Esophagus mucosa (tissue), 1 donor: ENCODE results near the gene CLK2. TPM values are rescaled to one million over a fixed set of nuclear protein-coding genes. Genes with fewer than 3 reads are reported as not detected.
"Not testable (repeated sequence)": the region's sequence is repeated elsewhere in the genome, so short reads cannot be mapped to it uniquely, and the experiment has no call there.

Source experiments
- ATAC-seq: fragments of 200-7000 bp; cut with Tn5 transposase; one replicate; pipeline ENCODE4 v1.9.1; 2020
- total RNA-seq: library from RNA; stranded (reverse); gene quantifications from one replicate; pipeline ENCODE4 v1.2.4, GENCODE V29; 2023
- donor health status: DM: yes; HTN: yes; CAD: no.

The CLK2 gene
- total RNA-seq, 1 donor from 2014 or later, result 16.9 TPM

DNA sequence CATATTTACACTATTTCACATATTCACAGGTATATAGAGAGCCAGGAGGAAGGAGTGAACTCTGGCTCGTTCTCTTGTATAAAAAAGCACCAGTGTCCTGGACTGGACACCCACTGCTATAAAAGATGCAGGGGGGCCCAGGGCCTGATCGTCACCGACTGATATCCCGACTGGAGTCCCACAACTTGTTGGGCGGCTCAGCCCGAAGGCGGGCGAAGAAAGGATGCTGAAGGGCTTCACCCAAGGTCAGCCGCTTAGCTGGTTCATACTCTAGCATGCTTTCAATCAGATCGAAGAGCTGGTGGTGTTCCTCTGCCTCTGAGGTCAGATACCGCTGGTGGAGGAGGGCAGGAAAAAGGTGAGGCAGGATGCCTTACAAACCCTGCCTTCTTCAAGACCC lies 10.2 kb downstream of the CLK2 start:
- no peak for ATAC-seq

DNA sequence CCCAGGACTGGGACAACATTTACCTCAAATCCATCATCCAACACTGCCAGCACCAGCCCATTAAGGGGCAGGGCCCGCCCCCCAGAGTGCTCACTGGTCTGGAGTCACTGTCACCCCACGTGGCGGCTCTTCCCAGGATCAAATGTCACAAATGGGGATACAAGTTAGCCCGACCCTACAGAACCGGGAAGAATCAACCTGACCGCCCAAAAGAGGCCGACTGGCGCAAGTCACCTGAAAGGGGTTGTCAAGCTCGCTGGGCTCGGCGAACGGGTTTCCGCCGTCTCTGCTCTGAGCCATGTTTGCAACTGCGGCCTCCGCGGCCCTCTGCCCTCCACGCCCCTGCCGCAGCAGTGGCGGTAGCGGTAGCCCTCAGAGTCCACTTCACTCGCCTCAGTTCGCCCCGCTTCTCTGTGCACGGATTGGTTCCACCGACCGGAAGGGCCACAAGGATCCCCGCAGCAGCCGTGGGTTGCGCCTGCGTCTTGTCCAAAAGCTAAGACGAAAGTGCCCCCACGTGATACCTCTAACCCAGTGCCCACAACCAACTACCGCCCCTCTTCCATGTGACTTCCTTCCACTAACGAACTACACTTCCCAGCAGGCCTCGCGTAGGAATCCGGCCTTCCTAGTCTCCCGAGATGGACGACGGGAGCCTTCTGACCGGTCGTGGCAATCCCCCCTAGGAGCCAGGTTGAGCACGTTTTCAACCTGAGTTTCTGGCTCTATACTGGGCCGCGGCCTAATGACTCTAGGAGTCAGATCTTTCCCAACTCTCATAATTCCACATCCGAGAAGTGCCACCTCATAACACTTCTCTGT lies 11.2 kb downstream of the CLK2 start, which contains the start of gene SCAMP3:
TSS of gene SCAMP3 (minus strand) at position 509 of the 822 bp plus-strand sequence. CDS start at position 300, 209 bp downstream.
- ATAC-seq, result peak; percentile 95

DNA sequence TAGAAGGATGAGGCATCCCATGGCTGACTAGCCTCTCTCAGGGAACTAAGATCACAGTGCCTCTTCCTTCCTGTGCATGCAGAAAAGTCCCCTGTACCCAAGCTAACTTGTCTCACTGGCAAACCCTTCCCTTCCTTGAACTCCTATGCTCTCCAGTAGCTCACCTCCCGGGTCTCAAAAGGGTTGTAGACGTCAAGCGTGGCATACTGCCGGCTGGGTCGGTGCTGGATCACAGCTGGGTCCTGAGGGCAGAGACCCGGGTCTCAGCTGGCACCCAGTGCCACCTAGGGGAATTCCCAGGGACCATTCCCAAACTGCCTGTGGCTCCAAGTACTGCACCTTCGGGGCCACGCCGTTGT lies 11.8 kb downstream of the CLK2 start:
- ATAC-seq, result no peak

DNA sequence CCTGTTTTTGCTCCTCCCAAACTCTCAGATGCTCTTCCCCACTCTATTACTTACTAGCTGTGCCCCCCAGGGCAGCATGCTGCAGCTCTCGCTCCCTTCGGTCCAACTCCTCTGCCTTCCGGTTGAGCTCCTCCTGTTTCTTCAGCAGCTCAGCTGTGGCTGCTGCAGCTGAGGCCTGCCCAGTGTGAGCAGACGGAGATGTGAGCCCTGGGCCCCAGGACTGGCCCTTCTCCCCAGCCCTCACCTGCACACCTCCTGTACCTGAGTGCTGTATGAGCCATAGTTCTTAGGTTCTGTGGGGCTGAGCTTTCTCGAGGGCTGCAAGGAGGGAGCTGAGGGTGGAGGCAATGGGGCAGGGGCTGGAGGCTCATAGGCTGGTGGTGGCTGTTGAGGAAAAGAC lies 13.0 kb downstream of the CLK2 start:
- no peak for ATAC-seq

DNA sequence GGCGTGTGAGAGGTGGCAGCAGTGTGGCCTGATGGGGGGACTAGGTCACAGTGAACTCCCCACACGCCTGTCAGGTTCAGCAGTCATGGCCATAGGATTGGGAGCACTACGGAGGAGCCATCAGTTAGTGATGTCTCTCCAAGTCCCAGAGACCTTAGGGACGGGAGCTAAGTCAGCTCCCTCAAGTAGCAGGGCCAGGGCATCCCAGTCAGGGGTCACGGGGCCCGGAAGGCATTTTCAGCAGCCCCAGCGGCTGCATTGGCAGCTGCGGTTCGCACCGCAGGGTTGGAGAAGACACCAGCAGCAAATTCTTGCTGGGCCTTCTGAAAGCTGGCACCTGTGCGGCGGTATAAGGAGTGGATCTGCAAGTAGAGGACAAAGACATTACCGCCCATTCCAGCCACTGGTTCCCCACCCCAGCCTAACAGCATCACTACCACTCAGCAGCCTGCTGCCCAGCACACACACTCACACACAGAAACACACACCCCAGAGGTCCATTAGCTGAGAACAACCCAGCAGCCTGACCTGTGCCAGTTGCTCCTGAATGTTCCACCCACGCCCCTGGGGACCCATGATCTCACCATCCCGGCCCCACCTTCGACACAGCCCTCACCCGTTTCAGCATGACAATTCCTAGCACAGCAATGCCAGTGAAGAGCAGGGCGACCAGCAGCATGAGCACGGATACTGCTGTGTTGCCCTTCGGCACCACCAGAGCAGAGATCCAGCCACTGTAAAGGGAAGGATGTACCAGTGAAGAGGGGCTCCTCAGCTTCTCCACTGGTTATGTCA lies 17.0 kb downstream of the CLK2 start:
- peak; percentile 52 for ATAC-seq

DNA sequence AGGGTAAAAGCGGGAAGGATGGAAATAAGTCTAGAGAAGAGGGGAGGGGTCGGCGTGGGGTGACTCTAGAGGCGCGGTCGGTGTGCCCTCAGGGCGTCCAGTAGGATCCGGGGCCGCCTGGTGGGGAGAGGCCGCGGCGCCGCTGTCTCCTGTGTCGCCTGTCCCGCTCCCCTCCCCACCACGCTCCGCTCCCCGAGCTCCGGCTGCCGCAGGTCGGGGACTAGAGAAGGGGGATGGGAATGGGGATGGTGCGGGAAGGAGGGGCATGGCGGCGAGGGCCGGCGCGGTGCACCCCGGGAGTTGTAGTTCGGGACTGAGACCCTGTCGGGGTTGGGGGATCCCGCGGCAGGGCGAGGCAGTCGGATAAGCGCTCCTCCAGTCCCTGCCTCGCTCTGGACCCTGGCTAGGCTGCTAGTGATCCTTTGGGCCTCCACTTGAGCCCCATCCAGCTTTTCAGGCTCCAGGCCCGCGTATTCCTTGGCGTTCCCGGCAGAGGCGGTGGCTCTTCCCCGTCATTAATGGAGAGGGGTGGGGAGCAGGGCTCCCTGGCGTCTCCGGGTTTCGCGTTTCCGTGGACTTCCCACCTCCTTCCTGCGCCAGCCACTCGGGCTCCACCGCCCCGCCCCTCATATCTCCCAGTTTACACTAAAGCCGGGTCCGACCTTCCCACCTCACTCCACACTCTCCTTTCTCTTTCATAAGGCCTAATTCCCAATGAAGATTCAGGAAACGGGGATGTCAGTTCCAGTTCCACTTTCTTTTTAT lies 17.9 kb downstream of the CLK2 start, which contains the start of gene ENTREP3:
TSS of gene ENTREP3 (minus strand) at position 241 of the 765 bp plus-strand sequence. CDS start 606 bp downstream, outside the sequence.
- peak; percentile 68 for ATAC-seq

DNA sequence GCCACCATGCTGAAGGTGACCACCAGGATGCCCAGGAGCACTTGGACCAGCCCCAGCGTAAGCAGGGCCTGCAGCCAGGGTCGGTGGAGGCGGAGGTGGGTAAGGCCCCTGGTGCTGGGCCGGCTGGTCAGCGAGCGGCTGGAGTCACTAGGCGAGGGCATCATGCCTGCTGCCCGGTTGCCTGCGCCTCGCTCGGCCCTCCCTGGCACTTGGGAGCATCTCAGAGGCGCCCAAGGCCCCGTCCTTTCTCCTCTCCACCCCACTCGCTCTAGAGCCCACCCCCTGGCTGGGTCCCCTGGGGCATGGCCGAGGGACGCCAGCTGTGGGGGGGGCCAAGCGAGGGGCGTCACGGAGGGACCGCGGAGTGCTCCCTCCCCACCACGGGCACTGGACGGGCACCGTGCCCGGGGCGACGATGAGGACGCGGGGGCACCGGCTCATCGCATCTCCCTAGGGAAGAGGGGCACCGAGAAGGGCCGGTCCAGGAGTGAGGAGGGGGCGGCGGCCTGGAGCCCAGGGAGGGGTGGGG lies 18.5 kb downstream of the CLK2 start:
- peak; percentile 5 for ATAC-seq

DNA sequence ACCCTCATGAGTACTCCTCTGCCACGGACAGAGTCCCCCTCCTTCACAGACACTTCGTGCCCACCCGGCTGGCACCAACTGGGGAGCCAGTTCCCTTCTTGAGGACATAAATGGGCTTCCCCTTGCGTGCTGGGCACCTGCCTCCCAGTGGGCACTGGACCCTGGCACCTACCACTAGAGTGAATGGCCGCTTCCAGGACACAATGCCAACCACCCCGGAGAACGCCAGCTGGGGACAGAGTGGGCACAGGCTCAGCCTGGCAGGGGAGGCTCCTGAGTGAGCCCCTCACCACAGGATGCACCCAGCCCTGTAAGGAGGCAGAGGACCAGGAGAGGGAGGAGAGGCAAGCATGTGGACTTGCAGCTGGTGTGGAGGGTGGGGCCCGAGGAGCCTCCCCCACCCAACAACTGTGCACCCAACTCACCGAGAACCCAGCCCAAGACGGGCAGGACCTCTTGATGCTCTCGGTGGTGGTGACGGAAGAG lies 19.0 kb downstream of the CLK2 start:
- ATAC-seq, result peak; percentile 5

DNA sequence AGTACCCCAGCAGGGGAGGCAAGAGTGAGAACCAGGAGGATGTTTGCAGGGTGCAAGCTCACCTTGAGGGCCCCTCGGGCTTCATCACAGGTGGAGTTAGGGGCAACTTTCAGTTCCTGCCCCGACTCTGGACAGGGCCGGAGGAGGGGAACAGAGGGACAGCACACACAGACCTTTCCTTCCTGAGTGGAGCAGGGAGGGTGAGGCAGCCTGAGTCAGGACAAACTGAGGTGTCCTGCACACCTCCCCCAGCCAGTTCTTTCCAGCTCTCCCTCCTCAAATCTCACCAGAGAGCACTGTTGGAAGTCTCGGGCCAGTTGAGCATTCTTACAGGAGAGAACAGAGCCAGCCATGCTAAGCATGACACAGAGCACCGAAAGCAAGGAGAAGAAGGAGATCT lies 19.5 kb downstream of the CLK2 start:
- ATAC-seq, result peak; percentile 15

DNA sequence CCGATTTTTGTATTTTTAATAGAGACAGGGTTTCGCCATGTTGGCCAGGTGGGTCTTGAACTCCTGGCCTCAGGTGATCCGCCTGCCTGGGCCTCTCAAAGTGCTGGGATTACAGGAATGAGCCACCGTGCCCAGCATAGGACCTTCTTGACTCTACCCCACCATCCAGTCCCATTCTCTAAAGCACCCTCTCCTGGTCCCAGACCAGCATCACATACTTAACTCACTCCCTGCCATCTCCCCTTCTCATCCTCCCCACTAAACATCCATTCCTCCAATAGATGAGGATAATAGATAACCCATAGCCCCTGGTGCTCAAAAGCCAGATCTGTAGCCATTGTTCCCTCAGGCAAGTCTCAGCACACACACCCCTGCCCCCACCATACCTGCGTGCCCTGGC lies 20.1 kb downstream of the CLK2 start:
- no peak for ATAC-seq

DNA sequence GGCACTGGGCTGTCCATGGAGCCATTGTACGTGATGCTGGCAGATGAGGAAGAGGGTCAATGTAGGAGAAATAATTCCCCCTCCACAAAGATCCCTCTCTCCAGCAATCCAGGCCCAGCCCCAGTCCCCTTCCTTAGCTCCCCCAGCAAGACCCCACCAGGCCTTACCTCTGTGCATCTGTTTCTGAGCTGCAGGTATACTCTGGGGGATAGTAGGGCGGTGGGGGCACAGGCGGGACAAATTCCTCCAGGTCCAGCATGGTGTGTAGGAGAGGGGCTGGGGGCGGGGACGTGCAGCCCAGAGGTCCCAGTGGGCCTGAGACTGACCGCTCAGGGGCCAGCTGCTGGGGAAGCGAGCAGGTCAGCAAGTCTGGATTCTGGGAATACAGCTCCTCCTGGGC lies 21.7 kb downstream of the CLK2 start:
- ATAC-seq, result no peak

DNA sequence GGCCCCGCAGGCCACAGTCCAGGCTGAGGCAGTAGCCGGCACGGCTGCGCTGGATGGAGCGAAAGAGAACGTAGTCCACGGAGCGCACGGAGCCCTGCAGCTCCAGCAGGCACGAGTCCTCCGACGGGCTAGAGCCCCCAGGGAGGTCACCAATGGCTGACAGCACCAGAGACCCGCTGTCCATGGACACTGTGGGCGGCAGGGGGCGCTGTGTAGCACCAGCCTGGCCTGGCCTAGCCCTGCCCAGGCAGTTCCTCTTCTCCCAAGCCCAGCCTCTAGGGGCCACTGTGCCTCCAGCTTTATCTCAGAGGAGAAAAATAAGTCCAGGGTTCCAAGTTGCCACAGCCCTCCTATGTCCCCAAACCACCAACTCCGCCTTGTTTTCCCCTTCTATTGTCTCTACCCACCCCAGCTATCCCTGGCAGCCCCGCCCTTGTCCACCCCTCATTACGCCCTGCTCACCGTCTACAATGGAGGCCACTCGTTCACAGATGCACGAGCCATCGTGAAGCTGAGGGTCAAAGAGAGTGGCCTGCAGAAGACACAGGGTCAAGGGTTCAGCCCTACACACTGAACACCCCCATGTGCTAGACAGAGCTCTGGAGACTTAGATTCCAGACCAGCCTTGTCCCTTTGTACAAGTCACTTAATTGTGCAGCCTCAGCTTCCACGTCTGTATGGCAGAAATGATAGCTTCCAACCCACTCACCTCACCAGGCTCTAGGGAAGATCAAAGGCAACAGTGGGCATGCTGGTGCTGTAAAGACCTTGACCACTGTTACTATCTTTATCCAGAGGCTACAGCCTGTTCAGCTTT lies 22.5 kb downstream of the CLK2 start:
- ATAC-seq, result peak; percentile 86

DNA sequence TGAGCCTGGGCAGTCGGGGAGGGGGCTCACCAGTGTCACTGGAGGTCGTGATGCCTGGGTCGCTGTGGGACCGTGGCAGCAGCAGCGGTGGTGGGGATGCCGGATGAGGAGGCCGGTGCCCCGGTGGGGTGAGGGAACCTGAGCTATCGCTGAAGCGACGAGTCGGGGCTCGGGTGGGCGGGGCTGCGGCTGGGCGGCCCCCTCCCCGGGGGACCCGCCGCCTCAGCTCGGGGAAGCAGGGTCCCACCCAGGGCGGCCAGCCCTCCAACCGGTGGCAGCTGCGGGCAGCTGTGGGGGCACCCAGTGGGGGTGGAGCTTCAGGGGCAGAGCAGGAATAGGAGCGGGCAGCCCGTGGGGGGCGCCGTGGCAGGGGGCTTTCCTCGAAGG lies 23.1 kb downstream of the CLK2 start:
- ATAC-seq, result peak; percentile 0

DNA sequence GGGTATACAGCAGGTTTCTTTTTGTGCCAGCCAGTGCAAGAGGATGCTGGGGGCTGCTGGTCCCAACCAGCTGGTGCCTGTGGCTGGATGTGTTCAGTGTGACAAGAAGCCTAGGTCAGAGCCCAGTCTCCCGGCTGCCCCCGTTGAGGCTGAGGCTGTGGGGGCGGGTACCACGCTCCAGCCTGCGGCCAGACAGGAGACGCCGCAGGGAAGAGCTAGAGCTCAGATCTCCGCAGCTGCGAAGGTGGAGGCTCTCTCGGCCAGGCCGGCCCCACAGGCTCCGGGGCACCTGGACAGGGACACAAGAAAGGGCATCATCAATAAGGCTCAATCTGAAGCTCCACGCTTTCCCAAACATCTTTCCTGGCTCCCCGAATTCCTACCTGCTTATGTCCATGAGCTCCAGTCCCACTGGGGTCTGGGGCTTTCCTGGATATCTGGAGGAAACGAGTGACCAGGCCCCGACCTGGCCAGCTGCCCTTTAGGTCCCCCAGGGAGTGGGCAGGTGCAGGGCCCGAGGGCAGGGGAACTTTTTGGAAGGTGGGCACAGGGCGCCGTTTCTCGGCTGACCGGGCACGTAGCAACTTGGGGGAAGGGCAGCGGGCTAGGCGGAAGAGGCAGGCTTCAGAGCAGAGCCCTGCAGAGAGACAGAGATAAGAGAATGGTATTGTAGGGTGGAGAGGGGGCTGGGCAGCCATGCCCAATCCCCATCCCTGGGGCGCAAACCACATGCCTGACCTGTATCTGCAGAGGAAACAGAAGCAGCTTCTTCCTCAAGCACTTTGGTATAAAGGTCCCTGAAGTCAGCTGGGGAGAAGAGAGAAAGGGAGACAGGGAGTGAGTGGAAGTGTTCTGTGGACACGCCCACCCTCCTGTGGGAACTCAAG lies 25.4 kb downstream of the CLK2 start:
- no peak for ATAC-seq

DNA sequence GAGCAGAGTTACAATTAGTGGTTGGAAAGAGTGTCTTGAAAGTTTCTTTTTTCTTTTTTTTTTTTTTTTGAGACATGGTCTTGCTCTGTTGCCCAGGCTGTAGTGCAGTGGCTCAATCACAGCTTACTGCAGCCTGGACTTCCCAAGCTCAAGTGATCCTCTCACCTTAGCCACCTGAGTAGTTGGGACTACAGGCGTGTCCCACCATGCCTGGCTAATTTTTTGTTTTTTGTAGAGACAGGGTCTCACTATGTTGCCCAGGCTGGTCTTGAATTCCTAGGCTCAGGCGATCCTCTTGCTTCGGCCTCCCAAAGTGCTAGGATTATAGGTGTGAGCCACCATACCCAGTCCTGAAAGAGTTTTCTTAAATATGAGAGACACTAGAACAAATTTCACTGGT lies 26.5 kb downstream of the CLK2 start:
- not testable (repeated sequence) for ATAC-seq

DNA sequence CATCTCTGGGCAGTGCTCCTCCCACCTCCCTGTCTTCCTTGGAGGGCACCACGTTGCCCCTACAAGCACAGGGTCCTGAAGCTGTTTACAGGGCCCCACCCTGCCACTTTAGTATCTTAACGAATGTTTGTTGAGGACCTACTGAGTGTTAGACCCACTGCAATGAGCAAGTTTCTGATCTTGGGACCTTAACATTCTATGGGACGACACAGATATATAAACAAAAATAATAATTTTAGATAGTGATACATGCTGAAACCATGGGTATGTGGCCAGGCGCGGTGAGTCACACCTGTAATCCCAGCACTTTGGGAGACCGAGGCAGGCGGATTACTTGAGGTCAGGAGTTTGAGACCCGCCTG lies 28.2 kb downstream of the CLK2 start:
- no peak for ATAC-seq

DNA sequence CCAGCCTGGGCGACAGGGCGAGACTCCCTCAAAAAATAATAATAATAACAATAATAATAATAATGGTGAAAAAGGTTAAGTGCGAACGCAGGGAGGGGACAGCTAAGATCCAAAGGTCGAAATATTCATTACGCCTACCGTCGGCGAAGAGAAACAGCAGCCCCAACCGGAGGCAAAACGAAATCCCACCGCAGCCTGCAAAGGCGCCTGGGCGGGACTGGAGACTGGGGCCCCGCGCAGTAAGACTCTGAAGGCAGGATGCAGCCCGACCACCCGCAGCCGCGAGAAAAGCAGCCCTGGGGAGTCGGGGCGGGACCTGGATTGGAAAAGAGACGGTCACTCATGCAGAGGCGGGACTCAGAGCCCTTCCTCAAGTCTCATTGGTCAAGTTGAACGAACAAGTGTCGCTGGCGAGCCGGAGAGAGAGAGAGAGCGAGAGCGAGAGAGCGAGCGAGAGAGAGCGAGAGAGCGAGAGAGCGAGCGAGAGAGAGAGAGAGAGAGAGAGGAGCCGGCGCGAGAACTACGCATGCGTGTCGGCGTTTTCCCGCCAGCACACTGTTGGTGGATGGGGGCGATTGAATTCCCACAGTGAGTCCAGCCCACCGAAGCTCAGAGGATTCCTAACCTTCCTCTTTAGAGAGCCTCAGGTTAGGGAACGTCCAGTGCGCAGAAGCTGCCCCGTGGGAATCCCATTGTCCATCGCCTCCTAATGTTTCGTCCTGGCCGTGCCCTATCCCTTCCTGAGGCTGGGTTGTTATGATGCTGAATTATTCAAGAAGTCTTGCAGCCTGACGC lies 28.7 kb downstream of the CLK2 start:
- ATAC-seq, result peak; percentile 85

DNA sequence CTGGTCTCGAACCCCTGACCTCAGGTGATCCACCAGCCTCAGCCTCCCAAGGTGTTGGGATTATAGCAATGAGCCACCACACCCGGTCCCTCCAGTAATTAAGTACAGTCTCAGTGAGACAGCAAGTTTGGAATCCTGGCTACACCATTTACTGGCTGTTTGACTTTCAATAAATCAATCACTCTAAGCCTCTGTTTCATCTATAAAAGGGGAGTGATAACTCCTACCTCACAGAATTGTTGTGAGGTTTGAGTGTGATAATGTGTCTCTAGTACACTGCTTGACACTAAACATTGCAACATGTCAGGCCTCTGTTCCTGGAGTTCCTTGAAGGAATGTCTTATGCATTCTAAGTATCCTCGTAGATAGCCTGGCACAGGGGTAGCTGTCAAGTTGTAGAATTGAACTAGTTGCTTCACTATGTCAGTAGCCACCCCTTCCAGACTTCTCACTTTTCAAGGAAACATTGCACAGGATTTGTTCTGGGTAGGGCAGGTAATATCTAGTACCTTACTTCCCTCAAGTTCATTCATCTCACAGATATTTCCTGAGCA lies 30.4 kb downstream of the CLK2 start:
- ATAC-seq, result peak; percentile 1

DNA sequence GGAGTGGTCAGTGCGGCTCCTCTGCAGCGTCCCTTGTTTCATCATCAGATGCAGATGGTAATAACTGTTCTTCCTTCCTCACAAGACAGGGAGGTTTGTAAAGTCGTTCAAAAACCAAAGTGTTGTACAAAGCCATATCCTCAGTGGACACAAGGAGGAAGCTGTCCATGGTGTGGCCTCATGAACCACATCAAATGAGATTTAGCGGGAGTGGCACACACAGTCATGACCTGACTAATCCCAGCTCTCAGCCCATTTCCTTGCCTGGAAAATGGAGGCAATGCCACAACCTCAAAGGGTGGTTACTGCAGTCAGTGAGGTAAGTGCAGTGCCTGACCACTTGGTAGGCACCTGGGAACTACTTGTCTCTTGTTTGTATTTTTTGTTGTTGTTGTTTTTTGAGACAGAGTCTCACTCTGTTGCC lies 31.5 kb downstream of the CLK2 start:
- ATAC-seq, result peak; percentile 17
